NCI-H2029 (cell line): ENCODE data around the gene GRM1.

ENCODE experiments used
- DNase-seq: peaks from one replicate; lab custom pipeline; 2025; lab: John Stamatoyannopoulos, UW

GRM1 gene

DNA sequence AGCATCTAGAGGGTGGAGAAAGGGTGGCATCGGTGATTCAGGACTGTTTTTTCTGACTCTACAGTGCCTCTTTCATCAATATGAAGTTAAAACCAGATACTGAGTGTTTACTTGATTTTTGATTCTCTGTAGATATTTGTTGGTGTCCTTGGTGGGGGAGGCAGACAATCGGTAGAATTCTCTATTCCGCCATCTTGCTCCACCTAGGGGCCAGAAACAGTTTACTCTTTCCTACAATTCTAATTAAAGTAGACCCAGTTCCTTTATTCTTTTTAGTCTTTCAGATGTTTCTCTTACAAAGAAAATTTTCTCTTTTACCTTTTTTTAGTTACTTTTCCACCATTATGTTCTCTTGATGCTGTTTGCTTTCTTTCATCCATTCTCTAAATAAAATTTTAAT lies 352.6 kb downstream of the GRM1 start:
- DNase-seq: no peak

DNA sequence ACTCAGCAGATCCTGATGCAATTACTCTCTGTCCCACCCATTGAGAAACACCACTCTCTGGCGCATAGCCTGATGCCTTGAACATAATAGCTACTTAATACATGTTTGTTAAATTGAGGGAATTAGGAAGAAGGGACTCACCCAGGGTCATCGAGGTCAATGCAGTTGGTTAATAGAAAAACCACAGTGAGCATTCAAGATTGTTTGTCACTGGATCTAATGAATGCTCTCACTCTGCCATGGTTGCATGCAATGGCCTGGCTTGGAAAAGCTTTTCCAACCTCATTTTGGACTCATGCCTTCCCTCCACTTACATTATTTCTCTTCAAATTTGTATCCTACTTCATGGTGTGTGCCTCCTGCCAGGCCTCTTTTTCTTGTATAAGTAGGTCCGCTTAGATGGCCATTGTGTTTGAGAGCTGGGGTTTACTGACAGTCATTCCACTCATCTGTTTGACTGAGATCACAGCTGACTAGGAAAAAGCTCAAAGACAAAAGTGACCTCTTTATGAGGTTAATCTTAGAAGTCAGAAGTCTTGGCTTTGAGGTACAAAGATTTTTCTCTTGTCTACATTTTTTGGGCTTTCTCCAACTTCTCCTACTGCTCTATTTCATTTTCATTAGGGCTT lies 360.0 kb downstream of the GRM1 start:
- no peak for DNase-seq

GRCh38 chr6:146389740-146390139 lies 360.9 kb downstream of the GRM1 start:
- no peak for DNase-seq

- no peak for DNase-seq
Observed at GRCh38 chr6:146397638-146398037, 368.8 kb downstream of the GRM1 start.

DNA sequence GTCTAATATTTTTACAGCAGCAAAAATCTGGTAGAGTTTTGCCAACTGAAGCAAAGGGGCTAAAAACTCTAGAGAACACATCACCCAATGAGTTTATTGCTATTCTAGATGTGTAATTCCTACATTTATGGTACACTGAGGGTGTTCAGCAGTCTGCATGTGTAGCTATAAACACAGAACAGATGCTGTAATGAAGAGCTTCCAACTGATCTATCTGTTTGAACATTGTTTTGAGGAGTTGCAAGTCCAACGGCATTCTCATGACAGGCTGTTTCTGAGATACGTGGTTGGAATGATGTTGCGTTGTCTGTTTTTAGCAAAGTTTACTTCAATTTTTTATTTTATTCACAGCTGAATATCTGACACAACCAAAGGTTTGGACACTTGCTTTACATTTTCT lies 373.6 kb downstream of the GRM1 start:
- no peak for DNase-seq

GRCh38 chr6:146408583-146408982 lies 379.7 kb downstream of the GRM1 start:
- no peak for DNase-seq

DNA sequence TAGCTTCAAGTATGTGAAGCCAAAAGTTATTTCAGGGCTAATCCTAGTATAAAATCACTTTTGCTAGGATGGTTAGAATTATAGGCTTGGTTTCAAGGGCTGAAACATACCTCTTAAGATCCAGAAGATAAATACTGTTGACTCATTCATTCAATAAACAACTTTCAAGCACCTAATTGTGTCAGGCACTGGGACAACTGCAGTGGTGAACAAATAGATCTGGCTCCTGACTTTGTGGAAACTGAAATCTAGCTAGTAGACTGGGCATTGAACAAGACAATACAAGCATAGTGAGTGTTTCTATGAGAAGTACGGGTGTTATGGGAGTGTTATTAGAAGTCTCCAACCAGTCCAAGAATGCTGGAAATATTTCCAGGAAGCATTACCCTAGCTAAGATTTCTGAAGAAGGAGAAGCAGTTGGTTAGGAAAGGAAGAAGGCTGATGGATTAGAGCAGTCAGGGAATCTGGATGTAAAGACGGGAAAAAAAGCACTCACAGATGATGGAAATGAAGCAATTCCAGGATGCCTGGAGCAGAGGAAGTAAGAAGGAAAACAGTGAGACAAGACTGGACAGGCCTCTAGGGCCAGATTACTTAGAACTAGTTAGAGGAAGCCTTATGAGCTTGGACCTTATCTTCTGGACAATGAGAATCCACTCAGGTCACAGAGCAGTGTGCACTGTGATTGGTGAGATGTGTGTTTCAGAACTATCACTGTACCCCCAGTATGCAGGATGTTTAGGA lies 382.2 kb downstream of the GRM1 start:
- no peak for DNase-seq

GRCh38 chr6:146419576-146419975 lies 390.7 kb downstream of the GRM1 start:
- no peak for DNase-seq

DNA sequence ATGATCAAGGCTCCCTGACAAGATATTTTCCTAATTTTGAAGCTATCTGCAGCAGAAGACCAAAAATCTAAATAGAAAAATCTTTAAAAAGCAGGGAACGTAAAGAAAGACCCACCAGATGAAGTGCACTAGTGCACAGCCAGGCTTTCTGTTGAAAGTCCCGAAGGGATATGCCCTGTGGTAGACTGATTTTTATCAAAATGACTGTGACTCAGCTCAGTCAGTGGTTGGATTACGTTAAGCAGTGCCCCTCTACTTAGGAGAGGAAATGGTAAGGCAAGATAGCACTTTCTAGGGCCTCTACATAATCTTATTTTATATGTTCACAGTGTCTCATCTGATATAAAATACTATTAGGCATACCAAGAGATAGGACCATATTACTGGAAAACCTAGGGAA lies 391.4 kb downstream of the GRM1 start:
- no peak for DNase-seq

- DNase-seq: no peak
Observed at GRCh38 chr6:146422789-146423375, 394.0 kb downstream of the GRM1 start.

DNA sequence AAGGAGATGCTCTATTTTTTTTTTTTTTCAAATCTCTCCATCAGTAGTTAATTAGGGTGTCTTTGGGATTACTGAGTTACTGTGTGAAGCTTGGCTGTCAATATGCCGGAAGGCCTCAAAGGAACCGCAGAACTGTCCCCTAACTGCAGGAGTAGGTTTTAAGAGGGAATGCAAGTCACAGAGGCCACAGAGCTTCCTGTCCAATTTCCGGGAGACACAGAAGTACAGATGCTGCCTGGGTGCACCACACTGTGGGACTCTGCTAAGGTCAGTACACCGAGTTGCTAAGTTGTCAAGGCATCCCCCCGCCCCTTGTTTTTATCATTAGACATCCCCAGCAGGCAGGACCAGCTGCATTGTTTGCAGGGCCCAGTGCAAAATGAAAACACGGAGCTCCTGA lies 394.6 kb downstream of the GRM1 start:
- DNase-seq: no peak

DNA sequence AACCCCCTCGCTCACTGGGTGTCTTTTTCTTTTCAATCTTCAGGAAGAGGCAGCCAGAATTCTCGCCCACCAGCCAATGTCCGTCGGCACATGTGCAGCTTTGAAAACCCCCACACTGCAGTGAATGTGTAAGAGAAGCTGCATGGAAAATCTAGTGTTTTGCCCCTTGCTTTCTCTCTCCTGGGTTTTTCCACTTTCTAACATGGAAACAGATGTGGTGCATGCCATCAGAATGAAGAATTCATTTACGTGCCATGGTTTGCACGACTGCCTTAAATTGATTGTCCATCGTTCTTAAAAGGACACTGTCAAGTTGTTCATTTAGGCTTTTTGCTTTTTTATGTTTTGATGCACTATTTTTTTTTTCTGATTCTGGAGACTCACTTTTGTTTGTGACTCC lies 397.7 kb downstream of the GRM1 start:
- no peak for DNase-seq

DNA sequence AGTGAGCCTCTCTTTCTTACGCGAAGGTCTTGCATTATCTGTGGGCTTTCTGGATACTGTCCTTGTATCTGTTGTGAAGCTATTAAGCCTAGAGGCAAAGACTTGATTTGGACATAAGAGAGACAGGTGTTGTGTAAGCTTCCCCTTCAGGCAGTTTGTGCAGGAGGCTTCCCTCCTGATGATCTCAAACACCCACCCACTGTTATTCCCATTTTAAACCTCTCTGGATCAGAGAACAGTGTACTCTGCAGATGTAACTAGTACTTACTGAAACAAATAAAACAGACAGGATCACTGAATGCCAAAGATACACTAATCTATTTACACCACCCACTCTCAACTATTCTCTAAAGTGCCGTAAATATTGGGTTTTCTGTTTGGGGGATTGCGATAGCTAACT lies 401.0 kb downstream of the GRM1 start:
- no peak for DNase-seq

DNA sequence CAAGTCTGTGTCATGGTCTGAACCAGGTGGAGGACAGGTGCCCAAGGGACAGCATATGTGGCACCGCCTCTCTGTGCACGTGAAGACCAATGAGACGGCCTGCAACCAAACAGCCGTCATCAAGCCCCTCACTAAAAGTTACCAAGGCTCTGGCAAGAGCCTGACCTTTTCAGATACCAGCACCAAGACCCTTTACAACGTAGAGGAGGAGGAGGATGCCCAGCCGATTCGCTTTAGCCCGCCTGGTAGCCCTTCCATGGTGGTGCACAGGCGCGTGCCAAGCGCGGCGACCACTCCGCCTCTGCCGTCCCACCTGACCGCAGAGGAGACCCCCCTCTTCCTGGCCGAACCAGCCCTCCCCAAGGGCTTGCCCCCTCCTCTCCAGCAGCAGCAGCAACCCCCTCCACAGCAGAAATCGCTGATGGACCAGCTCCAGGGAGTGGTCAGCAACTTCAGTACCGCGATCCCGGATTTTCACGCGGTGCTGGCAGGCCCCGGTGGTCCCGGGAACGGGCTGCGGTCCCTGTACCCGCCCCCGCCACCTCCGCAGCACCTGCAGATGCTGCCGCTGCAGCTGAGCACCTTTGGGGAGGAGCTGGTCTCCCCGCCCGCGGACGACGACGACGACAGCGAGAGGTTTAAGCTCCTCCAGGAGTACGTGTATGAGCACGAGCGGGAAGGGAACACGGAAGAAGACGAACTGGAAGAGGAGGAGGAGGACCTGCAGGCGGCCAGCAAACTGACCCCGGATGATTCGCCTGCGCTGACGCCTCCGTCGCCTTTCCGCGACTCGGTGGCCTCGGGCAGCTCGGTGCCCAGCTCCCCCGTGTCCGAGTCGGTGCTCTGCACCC lies 405.2 kb downstream of the GRM1 start:
- DNase-seq: no peak

- DNase-seq: no peak
Observed at GRCh38 chr6:146434732-146435390, 406.0 kb downstream of the GRM1 start.

- DNase-seq: no peak
Observed at GRCh38 chr6:146441907-146442306, 413.0 kb downstream of the GRM1 start.

DNA sequence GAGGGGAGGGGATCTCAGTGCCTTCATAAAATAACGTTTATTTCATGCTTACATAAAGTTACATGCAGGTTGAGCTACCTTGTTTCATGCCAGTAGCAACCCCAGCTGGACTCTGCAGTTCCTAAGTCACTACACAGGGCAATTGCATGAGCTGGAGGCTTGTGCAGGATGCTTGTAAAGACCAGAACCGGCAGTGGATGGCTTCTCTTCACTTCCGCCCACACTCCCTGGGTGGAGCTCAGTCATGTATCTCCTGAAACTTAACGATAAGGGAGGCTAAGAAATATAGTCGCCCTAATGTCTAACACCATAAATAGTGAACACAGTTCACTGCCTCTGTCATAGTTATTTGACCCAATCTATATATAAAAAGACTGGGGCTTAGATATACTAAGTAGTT lies 415.3 kb downstream of the GRM1 start:
- DNase-seq: no peak

DNA sequence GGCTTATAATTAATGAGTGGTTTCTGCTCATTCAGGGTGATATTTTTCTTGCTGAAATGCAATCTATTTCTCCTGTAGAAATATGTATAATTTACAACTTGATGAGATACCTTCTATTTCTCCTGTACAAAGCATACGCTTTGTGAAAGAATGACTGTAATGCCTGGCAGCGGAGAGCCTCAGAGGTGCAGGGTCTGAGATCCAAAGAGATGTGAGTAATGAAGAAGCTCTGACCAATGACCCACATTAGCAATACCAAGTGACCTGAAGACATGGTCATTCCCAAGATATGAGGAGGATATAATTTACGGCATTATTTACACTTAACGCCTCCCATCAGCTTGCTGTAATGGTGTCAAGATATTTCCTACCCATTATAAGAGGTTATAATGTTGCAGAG lies 416.4 kb downstream of the GRM1 start:
- no peak for DNase-seq

DNA sequence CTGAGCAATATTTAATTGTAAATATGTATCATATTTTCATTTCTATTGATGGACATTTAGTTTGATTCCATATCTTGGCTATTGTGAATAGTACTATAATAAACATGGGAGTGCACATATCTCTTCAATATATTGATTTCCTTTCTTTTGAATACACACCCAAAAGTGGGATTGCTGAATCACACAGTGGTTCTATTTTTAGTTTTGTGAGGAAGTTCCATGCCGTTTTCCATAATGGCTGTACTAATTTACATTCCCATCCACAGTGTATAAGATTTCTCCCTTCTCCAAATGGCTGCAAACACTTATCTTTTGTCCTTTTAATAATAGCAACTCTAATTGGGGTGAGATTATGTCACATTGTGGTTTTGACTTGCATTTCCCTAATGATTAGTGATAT lies 428.0 kb downstream of the GRM1 start:
- no peak for DNase-seq

DNA sequence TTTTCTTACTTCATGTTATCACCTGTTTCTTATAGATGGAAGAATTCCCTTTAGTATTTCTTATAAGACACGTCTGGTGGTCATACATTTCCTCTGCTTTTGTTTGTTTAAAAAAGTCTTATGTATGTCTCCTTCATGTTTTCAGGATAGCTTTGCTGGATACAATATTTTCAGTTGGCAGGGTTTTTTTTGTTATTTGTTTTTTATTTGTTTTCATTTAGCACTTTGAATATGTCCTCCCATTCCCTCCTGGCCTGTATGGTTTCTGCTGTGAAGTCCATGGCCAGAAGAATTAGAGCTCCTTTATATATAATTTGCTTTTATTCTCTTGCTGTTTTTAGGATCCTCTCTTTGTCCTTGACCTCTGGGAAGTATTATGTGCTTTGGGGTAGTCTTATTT lies 432.1 kb downstream of the GRM1 start:
- no peak for DNase-seq

DNA sequence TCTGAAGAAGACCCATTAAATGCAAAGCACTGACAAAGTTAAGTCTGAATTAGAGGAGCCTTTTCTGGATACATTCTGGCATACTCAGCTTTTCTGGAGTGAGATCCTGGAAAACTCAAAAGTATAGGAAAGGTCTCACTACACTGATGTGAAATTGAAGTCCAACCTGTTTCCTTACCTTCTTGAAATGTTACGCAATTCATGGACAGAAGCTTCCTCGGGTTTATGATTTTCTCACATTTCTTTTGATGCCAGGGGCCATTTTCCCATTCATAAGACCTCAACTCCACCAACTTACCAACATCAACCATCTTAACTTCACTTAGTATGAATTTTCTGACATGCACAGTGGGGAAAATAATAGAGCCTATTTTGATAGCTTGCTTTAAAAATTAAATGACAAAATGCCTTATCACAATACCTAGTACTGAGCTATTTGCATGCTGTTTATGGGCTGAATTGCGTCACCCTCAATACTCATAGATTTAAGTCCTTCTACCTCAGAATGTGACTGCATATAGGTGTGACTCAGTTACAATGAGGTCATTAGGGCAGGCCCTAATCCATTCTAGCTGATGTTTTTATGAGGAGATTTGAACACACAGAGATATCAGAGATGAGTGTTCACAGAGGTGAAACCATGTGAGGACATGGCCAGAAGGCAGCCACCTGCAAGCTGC lies 441.4 kb downstream of the GRM1 start:
- no peak for DNase-seq

- DNase-seq: no peak
Observed at GRCh38 chr6:146472918-146473317, 444.1 kb downstream of the GRM1 start.
